ENCODE measurements around the gene SMAP2. TPM values are rescaled to one million over a fixed set of nuclear protein-coding genes. Genes with fewer than 3 reads are reported as not detected.

SMAP2 gene
- total RNA-seq, 1 donor from 2014 or later = 16.3 TPM

DNA sequence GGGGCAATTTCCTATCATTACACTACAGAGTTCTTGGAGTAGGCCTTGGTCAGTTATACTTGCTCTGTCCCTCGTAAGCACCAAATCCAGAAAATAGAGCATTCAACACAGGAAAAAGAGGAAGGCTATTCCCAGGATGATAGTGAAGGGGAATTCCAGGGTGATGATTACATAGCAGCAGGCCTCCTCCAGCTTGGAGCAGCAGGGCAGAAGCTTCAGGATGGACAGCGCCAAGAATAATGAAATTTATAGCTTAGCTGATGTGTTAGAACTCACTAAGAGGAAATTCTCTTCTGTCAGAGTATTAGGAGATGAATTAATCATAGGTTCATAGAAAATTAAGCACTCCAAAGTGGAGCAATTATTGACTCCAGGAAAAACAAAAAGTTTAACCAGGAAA lies 10.8 kb upstream of the SMAP2 start:
- intact Hi-C loops (cut with DNase I) = no loop called here
- no peak for ATAC-seq
- no peak for DNase-seq (ENCODE audit: missing footprints)

- ATAC-seq = no peak
- intact Hi-C loops (cut with DNase I) = no loop called here
- DNase-seq (ENCODE audit: missing footprints) = no peak
Observed at GRCh38 chr1:40363721-40364120, 9.8 kb upstream of the SMAP2 start.

GRCh38 chr1:40371707-40372258 lies 1.7 kb upstream of the SMAP2 start:
- DNase-seq (ENCODE audit: missing footprints) (no peak), ATAC-seq (no peak)
- intact Hi-C loops (cut with DNase I) = no loop called here

GRCh38 chr1:40372658-40373322 lies 737 bp upstream of the SMAP2 start:
- intact Hi-C loops (cut with DNase I) = no loop called here
- DNase-seq (ENCODE audit: missing footprints) = no peak
- no peak for ATAC-seq

DNA sequence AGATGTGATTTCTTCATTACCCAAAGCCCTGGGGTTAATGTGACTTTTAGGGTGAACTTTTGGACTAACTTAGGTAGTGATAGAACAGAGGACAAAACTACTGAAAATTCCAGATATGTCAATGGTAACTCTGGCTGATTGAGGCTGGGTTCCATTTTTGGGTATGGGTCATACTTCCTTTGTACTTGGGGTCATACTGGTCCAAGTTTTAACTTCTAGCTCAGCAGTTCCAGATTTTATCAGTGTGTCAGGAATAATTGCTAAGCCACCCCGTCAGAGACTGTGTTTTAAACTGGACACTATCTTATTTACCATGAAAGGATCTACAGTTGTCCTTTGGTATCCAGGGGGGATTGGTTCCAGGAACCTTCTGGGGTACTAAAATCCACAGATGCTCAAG lies 4.0 kb downstream of the SMAP2 start:
- no peak for DNase-seq (ENCODE audit: missing footprints)
- intact Hi-C loops (cut with DNase I) = no loop called here

GRCh38 chr1:40379785-40380452 lies 6.4 kb downstream of the SMAP2 start:
- DNase-seq (ENCODE audit: missing footprints) (no peak), ATAC-seq (no peak)
- intact Hi-C loops (cut with DNase I) = no loop called here

More for the DNA sequence above, 4.0 kb downstream of the SMAP2 start:
- no peak for ATAC-seq

- ATAC-seq = no peak
- intact Hi-C loops (cut with DNase I) = no loop called here
- no peak for DNase-seq (ENCODE audit: missing footprints)
Observed at GRCh38 chr1:40380817-40381216, 7.3 kb downstream of the SMAP2 start.

- ATAC-seq (no peak), DNase-seq (ENCODE audit: missing footprints) (no peak)
- intact Hi-C loops (cut with DNase I) = no loop called here
Observed at GRCh38 chr1:40381268-40382107, 8.0 kb downstream of the SMAP2 start.

DNA sequence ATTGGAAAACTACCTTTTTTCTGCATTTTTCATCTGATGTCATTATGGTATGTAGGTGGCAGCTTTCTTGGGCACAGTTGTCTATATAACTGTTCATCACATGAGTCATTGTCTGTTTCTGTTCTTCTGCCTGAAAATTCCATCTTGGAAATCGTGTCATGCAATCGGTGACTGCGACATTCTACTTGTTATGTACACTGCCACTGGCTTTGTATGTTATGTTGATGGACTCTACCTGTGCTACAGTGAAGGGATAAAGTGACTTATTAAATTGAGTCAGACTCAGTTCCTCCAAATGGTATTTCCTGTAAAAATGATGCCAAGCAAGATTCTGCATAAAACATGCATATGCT lies 8.6 kb downstream of the SMAP2 start:
- intact Hi-C loops (cut with DNase I) = no loop called here
- ATAC-seq (no peak), DNase-seq (ENCODE audit: missing footprints) (no peak)

DNA sequence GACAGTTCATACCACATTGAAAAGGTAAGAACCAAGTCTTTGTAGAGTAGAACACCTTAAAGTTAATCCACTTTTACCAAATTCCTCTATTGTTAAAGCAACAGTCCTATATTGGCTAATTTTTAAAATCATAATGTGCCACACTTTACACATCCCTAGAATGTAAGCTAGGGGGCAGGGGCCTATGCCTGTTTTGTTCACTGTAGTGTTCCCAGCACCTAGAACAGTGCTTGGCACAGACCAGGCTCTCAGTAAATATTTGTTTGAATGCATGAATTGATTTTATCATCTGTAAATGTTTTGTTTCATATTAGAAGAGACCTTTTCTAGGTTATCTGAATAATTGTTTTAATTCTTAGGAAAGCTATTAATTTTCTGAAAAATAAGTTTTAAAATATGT lies 9.1 kb downstream of the SMAP2 start:
- intact Hi-C loops (cut with DNase I) = no loop called here
- DNase-seq (ENCODE audit: missing footprints) = no peak
- no peak for ATAC-seq

DNA sequence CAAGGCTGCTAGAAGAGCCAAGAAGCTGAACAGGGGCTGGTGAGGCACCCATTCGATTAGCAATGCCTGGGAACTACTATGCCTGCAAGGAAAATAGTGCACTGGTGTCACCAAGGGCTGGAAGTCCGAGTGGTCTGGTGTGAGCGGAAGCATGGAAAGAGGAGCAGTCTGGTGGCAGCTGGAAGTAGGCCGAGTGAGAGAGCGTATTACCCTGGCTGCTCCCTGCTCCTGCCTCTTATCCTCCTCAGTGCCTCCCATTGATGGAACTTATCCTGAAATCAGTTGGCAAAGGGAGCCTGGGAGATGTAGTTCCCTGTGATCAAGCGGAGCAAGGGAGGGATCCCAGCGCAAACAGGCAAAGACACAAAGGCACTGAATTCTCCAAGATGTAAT lies 9.6 kb downstream of the SMAP2 start:
- ATAC-seq (no peak), DNase-seq (ENCODE audit: missing footprints) (no peak)
- intact Hi-C loops (cut with DNase I) = no loop called here

GRCh38 chr1:40383488-40384412 lies 10.2 kb downstream of the SMAP2 start:
- DNase-seq (ENCODE audit: missing footprints) (no peak), ATAC-seq (no peak)
- intact Hi-C loops (cut with DNase I) = no loop called here

- DNase-seq (ENCODE audit: missing footprints) (no peak), ATAC-seq (no peak)
- intact Hi-C loops (cut with DNase I) = no loop called here
Observed at GRCh38 chr1:40384413-40384762, 10.9 kb downstream of the SMAP2 start.

GRCh38 chr1:40384887-40385286 lies 11.4 kb downstream of the SMAP2 start:
- intact Hi-C loops (cut with DNase I) = no loop called here
- no peak for ATAC-seq
- DNase-seq (ENCODE audit: missing footprints) = no peak

GRCh38 chr1:40385437-40386358 lies 12.2 kb downstream of the SMAP2 start:
- intact Hi-C loops (cut with DNase I) = no loop called here
- ATAC-seq (peak; percentile 53), DNase-seq (ENCODE audit: missing footprints) (no peak)

DNA sequence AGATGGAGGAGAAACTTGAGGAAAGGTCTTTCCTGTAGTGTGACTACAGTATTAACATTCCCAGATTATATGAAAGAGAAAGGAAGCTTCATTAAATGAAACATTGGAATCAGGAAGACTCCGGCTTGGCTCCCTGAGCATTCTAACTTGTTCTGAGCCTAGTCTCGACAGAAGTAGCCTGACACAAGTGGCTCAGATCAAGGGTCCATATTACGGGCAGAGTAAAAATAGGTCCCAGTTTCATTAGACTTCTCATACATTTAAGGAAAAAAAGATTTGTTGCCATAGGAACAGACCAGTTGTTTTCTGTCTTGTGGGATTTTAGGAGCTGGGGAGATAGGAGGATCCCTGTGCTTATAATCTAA lies 12.8 kb downstream of the SMAP2 start:
- no peak for DNase-seq (ENCODE audit: missing footprints)
- ATAC-seq = no peak
- intact Hi-C loops (cut with DNase I) = no loop called here

GRCh38 chr1:40386796-40387195 lies 13.3 kb downstream of the SMAP2 start:
- DNase-seq (ENCODE audit: missing footprints) = no peak
- no peak for ATAC-seq
- intact Hi-C loops (cut with DNase I) = no loop called here

Data from Right ventricle myocardium inferior (tissue), 1 donor.